HG03060 (cell line): ENCODE results near the gene MANBA.
A peak's percentile ranks its signal among the peaks of the same experiment; 100 is the strongest.
"Not testable (repeated sequence)": the region's sequence is repeated elsewhere in the genome, so short reads cannot be mapped to it uniquely, and the experiment has no call there.

Source experiments
- ATAC-seq: cut with Tn5 transposase; IDR thresholded peaks from one replicate; pipeline ENCODE4 v1.9.1; 2021; ENCODE audit warnings: low read depth, moderate number of reproducible peaks; ENCODE audit not compliant: unreplicated experiment

The MANBA gene

DNA sequence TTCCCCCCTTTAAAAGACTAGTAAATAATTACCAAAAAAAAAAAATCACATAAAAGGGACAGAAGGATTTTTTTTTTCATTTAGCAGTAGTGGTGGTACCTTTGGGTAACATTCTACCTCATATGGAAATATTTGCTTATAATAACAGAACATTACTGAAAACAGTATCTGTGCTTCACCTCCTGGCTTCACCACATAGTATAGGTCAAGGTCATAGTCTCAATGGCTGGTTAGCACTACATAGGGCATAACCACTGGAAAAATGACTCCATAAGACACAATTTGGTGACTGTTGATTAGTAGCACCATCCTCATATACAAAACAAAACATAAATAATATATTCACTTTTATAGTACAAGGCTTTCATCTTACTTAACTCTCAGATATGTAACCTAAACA is 34.7 kb downstream of the MANBA start:
- no peak for ATAC-seq

DNA sequence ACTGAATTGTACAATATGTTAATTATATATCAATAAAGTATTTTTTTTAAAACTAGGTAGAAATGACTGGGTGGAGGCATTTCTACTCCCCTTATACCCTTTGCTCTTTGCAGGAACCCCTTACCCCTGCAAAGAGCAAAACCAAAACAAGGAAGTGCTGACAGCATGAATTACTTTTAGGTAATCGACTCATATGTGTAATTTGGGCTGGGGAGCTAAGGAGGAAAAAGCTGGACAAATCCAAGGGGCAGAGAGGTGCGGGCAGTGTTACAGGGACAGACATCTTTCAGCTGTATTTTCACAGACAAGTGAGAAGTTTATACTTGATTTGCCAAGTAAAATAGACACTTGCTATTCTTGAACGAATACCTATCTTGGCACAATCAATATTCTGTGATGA is 35.5 kb downstream of the MANBA start:
- ATAC-seq = no peak

DNA sequence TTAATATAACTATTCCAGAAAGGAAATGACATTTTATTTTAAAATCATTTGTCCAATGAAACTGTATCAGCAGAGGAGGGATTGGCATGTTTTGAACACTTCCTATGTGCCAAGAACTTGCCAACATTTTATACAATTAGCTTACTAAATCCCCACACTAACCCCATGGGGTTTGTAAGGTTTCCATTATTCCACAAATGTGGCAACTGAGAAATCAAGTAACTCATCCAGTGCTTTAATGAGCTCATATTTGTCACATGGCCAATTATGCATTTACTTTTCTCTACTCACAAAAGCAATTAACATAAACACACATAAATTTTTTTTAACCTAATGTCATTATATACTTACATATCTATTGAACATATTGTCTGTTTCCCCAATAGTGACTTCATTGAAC is 37.3 kb downstream of the MANBA start:
- no peak for ATAC-seq

DNA sequence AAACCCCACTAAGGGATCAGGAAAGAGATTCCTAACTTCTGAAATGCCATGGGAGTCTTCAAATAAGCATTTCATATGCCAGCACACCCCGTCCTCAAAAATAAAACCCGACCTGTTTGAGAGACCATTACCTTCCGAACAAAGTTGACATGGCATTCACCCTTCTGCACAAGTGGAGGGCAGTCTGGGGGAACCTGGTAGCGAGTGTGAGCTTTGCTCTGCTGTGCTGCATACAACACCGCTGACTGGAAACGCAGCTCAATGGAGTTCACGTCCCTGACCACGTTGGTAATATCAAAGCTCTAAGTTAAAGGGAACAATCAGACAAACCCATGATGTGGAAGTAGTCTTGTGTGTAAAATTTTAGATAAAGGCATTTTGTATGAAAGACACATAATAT is 38.0 kb downstream of the MANBA start:
- ATAC-seq = no peak

DNA sequence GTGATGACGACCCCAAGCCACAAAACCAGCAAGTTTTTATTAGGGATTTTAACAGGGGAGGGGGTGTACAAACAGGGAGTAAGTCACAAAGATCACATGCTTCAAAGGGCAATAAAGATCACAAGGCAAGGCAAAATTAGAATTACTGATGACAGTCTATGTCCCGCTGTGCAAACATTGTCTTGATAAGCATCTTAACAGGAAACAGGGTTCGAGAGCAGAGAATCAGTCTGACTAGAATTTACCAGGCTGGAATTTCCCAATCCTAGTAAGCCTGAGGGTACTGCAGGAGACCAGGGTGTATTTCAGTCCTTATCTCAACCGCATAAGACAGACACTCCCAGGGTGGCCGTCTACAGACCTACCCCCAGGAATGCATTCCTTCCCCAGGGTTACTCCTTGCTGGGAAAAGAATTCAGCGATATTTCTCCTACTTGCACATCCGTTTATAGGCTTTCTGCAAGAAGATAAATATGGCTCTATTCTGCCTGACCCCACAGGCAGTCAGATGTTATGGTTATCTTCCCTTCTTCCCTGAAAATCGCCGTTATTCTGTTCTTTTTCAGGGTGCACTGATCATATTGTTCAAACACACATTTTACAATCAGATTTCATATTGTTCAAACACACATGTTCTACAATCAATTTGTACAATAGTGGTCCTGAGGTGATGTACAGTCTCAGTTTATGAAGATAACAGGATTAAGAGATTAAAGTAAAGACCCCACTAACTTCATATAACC is 41.8 kb downstream of the MANBA start:
- not testable (repeated sequence) for ATAC-seq

DNA sequence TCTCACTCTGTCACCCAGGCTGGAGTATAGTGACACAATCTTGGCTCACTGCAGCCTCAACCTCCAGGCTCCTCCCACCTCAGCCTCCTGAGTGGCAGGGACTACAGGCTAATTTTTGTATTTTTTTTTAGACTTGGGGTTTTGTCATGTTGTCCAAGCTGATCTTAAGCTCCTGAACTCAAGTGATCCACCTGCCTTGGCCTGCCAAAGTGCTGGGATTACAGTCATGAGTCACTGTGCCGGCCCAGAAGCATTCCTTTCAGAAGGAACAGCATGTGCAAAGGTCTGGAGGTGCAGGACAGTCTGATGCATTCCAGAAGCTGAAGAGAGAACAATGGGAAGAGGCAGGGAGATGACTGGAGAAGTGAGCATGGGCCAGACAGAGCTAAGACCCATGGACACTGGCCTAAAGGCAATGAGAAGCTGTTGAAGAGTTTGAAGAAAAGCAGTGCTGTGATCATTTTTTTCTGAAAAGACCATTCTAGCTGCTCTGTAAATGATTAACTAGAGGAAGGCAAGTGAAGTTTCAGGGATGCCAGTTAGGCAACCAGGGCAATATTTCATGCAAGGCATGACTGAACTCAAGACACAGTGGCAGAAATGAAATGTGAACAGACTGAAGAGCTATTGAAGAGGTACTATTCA is 43.2 kb downstream of the MANBA start:
- ATAC-seq = no peak

DNA sequence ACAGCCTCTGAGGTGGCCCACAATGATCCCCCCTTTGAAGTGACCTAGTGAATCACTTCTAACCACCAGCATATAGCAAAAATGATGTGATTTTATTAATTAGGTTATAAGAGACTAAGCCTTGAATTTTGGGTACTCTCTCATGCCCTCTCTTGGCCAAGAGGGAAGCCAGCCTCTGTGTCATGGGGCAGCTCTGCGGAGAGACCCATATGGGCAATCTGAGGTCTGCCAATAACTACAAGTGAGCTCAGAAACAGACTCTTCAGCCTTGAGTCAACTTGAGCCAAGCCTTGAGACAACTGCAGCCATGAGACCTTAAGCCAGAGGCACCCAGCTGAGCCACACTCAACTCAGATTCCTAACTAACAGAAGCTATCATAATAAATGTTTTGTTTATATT is 45.7 kb downstream of the MANBA start:
- no peak for ATAC-seq

DNA sequence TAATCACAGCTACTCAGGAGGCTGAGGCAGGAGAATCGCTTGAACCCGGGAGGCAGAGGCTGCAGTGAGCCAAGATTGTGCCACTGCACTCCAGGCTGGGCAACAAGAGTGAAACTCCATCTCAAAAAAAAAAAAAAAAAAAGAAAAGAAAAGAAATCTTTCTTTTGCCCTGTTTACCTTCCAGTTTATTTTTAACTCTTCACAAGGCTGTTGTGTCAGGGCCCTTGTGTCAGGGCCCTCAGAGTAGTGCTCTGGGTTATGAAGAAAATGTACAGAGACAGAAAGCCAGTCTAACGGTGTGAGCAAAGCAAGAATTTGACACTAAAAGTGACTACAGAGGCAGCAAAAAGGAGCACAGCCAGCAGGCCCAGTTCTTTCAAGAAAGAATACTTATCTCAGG is 47.0 kb downstream of the MANBA start:
- ATAC-seq = not testable (repeated sequence)

DNA sequence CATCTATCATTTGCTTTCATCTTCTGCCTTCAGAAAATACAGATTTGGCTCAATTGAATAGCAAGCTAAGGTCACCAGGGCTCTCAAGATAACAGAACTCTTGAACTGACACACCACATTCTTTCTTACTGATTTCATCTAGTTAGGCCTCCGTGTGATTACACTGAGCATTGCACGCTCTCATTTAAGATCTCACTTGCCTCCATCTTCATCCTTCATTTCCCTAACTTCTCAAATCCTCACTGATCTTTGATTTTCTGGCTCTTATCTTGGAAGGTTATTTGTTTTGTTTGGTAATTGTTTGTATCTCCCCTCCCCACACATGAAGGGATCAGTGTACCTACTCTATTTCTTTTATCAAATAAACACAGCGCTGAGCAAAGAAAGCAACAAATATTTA is 47.7 kb downstream of the MANBA start:
- no peak for ATAC-seq

DNA sequence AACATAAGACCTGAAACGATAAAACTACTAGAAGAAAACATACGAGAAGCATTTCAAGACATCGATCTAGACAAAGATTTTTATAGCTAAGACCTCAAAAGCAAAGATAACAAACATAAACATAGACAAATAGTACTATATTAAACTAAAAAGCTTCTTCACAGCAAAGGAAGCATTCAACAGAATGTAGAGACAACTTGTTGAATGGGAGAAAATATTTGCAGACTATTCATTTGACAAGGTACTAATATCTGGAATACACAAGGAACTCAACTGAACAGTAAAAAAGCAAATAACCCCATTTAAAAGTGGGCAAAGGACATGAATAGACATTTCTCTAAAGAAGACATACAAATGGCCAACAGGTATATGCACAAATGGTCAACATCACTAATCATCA is 49.8 kb downstream of the MANBA start:
- ATAC-seq = no peak

DNA sequence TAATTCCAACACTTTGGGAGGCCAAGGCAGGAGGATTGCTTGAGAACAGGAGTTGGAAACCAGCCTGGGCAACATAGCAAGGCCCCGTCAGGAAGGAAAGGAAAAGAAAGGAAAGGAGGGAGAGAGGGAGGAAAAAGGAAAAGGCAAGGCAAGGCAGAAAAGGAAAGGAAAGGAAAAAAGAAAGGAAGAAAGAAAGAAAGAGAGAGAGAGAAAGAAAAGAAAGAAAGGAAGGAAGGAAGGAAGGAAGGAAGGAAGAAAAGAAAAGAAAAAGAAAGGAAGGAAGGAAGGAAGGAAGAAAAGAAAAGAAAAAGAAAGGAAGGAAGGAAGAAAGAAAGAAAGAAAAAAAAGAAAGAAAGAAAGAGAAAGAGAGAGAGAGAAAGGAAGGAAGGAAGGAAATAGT is 51.7 kb downstream of the MANBA start:
- ATAC-seq = not testable (repeated sequence)

DNA sequence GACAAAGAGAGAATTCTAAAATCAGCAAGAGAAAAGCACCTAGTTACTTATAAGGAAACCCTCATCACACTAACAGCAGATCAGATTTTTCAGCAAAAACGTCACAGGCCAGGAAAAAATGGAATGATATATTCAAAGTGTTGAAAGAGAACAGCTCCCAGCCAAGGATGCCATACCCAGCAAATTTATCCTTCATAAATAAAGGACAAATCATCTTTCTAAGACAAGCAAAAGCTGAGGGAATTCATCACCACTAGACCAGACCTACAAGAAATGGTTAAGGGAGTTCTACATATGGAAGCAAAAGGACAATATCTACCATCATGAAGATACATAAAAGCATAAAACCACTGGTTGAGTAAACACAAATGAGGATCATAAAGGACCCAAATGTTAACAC is 53.6 kb downstream of the MANBA start:
- no peak for ATAC-seq

DNA sequence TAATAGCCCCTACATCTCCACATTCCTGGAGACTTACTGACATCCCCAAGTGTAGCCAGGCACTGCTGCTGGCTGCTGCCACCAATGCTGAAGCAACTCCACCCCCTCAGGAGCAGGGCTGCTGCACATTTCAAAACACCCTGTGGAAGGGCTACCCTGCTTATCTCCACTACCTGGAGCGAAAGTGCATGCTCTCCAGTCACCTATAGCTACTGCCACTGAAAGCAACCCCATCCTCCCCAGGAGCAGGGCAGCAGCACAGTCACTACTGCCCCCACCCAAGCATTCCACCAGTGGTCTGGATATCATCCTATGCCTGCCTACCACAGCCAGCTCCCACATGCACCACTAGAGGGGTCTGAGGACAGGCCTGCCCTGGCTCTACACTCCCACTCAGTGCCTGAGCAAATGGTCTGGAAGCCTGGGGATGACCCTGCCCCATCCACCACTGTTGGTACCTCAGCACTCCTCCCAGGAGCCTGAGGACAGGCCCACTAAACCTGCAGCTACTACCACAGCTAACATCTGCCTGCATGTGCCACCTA is 55.3 kb downstream of the MANBA start:
- no peak for ATAC-seq

DNA sequence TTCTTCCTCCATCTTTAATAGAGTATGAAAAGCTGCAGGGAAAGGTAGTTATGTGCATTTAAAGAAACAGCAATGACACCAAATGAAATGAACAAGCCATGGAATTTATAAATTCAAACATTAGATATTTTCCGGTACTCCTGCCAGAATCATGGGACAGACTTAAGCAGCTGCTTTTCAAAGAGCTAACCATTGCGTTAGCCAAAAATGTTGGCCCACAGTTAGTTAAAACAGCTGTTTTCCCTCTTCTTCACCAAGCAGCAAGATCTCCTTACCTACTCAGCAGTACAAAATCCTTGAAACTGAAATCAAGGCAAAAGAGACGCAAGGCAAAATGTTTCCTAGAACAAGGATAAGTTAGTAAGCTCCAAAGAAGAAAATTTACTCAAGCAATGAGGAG is 64.0 kb downstream of the MANBA start:
- ATAC-seq = no peak

DNA sequence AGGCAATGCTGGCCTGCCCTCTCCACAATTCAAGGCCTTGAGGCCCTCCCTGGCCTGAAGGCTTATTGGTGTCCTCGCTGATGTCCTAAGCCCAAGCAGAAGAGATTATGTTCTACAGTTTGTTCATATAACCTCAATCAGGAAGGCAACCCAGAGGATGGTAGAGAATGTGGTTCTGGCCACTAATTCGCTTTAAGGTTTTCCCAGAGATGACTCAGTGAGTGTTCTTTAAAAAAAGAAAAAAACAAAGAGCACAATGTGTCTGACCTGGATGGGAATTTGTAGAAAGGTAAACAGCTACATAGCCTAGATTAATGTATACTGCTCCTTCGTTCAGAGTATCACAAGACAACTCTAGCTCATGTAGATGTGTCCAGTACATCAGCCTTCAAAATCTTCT is 66.0 kb downstream of the MANBA start:
- no peak for ATAC-seq

DNA sequence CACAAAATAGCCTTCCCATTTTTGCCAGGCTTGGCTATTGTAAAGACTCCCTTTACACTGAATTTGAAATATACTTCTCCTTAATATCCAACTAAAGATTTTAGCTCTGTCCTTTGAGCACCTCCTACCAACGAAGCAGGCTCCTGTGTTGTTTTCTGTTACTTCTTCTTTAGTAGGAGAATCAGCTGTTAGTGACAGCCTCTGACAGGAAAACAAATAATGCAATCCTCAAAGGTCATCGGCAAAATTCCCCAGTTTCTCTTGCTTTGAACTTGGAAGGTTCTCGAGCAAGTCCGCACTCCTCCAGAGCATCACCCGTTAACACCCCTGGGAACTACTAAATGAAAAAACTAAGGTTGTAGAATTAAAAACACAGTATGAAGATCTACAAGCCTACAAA is 66.9 kb downstream of the MANBA start:
- no peak for ATAC-seq

DNA sequence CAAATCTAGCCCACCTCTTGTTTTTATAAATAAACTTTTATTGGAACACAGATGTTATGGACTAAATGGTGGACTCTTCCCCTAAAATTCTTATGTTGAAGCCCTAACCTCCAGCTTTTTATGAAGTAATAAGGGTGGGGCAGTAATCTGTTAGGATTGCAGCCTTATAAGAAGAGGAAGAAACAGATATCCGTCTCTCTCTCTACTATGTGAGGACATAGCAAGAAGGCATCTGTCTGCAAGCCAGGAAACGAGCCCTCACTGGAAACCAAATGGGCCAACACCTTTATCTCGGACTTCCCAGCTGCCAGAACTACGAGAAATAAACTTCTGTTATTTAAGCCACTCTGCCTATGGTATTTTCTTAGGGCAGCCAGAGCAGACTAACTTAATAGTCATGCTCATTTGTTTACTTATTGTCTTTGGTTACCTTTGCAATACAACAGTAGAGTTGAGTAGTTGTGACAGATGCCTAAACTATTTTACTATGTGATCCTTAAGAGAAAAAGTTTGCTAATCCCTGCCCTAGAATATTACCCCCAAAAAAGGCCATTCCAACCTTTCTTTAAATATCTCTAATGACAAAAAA is 67.4 kb downstream of the MANBA start:
- ATAC-seq = no peak

DNA sequence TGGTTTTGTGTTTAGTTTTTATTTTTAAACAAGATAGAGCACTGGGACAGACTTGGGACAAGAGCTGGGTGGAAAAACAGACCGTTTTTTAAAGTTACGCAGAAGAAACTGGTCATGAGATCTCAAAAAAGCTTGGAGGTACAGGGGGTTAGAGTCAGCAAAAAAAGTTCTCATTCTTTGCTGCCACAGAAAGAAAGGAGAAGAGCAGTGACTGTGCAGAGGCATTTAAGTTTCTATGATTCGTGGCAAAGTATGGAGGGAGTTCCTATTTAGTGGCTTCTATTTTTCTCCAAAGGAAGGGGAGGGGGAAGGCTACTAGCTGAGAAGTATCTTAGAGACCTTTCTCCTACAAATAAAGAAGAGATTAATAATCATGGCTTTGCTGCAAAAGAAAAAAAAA is 68.3 kb downstream of the MANBA start:
- no peak for ATAC-seq

DNA sequence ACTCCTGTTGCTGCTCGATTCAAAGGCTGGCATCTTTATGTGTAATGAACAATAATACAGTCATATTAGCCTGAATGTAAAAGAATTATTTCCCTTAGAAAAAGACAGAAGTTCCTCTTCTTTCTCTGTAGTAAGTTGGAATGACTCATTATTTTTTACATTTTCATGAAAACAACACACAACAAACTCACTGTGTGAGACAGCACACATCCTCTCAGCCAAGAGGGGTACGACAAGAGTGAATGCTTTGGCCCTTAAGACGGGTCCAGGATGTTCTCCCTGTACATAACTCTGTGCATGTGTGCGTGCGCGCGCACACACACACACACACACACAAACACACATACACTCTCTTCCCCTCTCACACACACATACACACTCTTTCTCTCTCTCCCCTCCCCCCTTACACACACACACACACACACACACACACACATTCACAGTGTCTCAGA is 72.8 kb downstream of the MANBA start:
- peak; percentile 24 for ATAC-seq

DNA sequence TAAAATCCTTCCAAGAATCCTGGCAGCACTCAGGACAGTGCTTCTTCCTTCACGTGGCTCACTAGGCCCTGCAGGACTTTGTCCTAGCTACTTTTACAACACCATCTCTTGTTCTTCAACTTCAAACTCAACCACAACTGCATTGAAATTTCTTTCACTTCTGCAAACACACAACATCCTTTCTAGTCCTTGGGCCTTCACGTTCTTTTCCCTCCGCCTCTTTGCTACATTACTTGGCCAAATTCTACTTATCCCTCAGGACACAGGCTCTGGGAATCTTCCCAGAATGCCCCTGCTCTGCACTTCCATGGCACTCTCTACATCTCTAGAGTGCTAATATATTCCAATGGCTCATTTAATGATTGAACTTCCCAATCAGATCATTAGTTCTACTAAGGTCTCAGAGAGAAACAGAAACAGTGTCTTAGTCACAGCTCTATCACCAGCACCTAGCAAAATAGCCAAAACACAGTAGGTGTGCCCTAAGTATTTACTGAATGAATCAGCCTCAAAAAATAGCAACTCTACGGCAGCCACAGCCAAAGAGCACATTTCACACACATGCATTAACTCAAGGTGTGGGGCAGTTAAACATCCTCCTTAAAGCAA is 73.3 kb downstream of the MANBA start:
- ATAC-seq = peak; percentile 81

DNA sequence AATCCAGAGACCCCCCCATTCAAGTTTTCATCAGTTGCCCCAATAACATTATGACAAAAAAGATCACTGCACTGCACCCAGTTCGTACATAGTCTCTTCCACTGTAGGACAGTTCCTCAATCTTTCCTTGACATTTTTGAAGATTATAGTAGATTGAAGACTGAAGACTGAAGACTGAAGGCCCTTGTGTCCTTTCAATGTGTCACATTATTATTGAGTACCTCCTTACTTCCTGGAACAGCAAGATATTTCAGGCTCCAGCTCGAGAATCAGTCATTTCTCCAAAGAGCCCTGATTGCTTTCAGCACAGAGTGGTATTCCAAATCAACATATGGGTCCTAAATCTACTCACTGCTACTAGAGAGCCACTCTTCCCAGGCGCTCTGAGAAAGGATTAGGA is 75.0 kb downstream of the MANBA start:
- no peak for ATAC-seq
